Keratinocyte (primary cell): ENCODE data around the gene ADAMTSL1. TPM values are rescaled to one million over a fixed set of nuclear protein-coding genes. Genes with fewer than 3 reads are reported as not detected.

ENCODE experiments used
- DNase-seq: peaks from one replicate; pipeline ENCODE4 v3.0.0-alpha.2; 2011; ENCODE audit warnings: low read depth, missing footprints, low spot score
- FAIRE-seq: peaks from 2 replicates; lab custom pipeline; 2011; peaks lifted over from hg19 to GRCh38; lab: Jason Lieb, UNC
- H2AFZ ChIP-seq: 2 replicates; pipeline ENCODE4 v1.6.0; 2012; ENCODE audit warnings: low read length, control low read depth, inconsistent platforms; ENCODE audit not compliant: control insufficient read depth
- H3K27ac ChIP-seq: 2 replicates; pipeline ENCODE4 v1.5.1; 2011; ENCODE audit warnings: low read length; ENCODE audit not compliant: control insufficient read depth, insufficient read depth
- H3K27me3 ChIP-seq: 3 replicates; pipeline ENCODE4 v1.6.0; 2011; ENCODE audit warnings: low read length; ENCODE audit not compliant: control insufficient read depth, insufficient read depth; ENCODE audit errors: extremely low read depth
- H3K36me3 ChIP-seq, 2 experiments: 2 replicates in 1 of 2; 3 replicates in 1 of 2; pipeline ENCODE4 v1.5.1; 2011; ENCODE audit warnings: low read length in 2 of 2, mild to moderate bottlenecking in 1 of 2; ENCODE audit not compliant: control insufficient read depth in 2 of 2, insufficient read depth in 2 of 2; ENCODE audit errors: extremely low read depth in 1 of 2
- H3K4me1 ChIP-seq: 3 replicates; pipeline ENCODE4 v1.5.1; 2011; ENCODE audit warnings: low read length; ENCODE audit not compliant: control insufficient read depth, insufficient read depth; ENCODE audit errors: extremely low read depth
- H3K4me2 ChIP-seq: 3 replicates; pipeline ENCODE4 v1.6.0; 2011; ENCODE audit warnings: low read depth, low read length; ENCODE audit not compliant: control insufficient read depth, insufficient read depth; ENCODE audit errors: extremely low read depth
- H3K4me3 ChIP-seq, 3 experiments: fragments of 200-600 bp in 1 of 3; sonication (generic) in 1 of 3; 2 replicates in 2 of 3; 3 replicates in 1 of 3; pipeline ENCODE4 v1.5.1; 2011 to 2016; ENCODE audit warnings: low read length in 3 of 3, mild to moderate bottlenecking in 3 of 3, control low read depth in 2 of 3, inconsistent platforms in 1 of 3, low read depth in 1 of 3, mixed read lengths in 1 of 3, mixed run types in 1 of 3, moderate library complexity in 1 of 3; ENCODE audit not compliant: control insufficient read depth in 2 of 3, insufficient read depth in 2 of 3; ENCODE audit errors: extremely low read depth in 1 of 3
- H3K79me2 ChIP-seq: 2 replicates; pipeline ENCODE4 v1.6.0; 2012; ENCODE audit warnings: low read length; ENCODE audit not compliant: control insufficient read depth, insufficient read depth
- H3K9ac ChIP-seq: 3 replicates; pipeline ENCODE4 v1.6.0; 2011; ENCODE audit warnings: low read length; ENCODE audit not compliant: control insufficient read depth, insufficient read depth; ENCODE audit errors: extremely low read depth
- H3K9me1 ChIP-seq: 3 replicates; pipeline ENCODE4 v1.6.0; 2011; ENCODE audit warnings: low read length; ENCODE audit not compliant: control insufficient read depth, insufficient read depth; ENCODE audit errors: extremely low read depth
- H3K9me3 ChIP-seq: 2 replicates; pipeline ENCODE4 v1.5.1; 2012; ENCODE audit warnings: low read depth, low read length; ENCODE audit not compliant: control insufficient read depth
- H4K20me1 ChIP-seq: 3 replicates; pipeline ENCODE4 v1.6.0; 2011; ENCODE audit warnings: low read length; ENCODE audit not compliant: control insufficient read depth, insufficient read depth; ENCODE audit errors: extremely low read depth
- EZH2 ChIP-seq: IDR thresholded peaks from one replicate; pipeline ENCODE4 v1.6.1; 2012; ENCODE audit warnings: inconsistent platforms, mild to moderate bottlenecking, low read length, moderate library complexity
- dilution Hi-C: fragments of 300-500 bp; cut with MboI; formaldehyde crosslinking; loops from one replicate; pipeline ENCODE4 v1.7.0; 2020; ENCODE audit warnings: low sequenced_read_pairs; ENCODE audit not compliant: extremely low pct_ligation_motif_present
- polyA plus RNA-seq, 5 experiments: library from polyadenylated mRNA; depleted of rRNA in 3 of 5; stranded (reverse) in 3 of 5; stranded (forward) in 1 of 5; unstranded in 1 of 5; fragments of >200 nt; gene quantifications; 1 replicate in 1 of 5; 2 replicates in 3 of 5; 3 replicates in 1 of 5; pipeline versions ENCODE4 v1.2.1 to v1.2.3, GENCODE V29; 2011 to 2012; ENCODE audit warnings: missing spikeins in 2 of 5, low read depth in 1 of 5, low replicate concordance in 1 of 5
- TF ChIP-seq, protein P1 (sequence below), 3 experiments: IDR thresholded peaks in 1 of 3; conservative IDR thresholded peaks in 1 of 3; optimal IDR thresholded peaks in 1 of 3; 2 replicates in 2 of 3; 3 replicates in 1 of 3; pipeline versions ENCODE3 to v1.5.1; 2011; ENCODE audit warnings: low read length in 3 of 3, mild to moderate bottlenecking in 3 of 3, moderate library complexity in 2 of 3, control low read depth in 1 of 3, inconsistent platforms in 1 of 3; ENCODE audit not compliant: insufficient read depth in 2 of 3; ENCODE audit errors: extremely low read depth in 1 of 3

Gene ADAMTSL1
- polyA plus RNA-seq, 1 donor (not counting 4 experiments of a cell fraction or from before 2014, with no cell fraction given), result 1.1 TPM

DNA sequence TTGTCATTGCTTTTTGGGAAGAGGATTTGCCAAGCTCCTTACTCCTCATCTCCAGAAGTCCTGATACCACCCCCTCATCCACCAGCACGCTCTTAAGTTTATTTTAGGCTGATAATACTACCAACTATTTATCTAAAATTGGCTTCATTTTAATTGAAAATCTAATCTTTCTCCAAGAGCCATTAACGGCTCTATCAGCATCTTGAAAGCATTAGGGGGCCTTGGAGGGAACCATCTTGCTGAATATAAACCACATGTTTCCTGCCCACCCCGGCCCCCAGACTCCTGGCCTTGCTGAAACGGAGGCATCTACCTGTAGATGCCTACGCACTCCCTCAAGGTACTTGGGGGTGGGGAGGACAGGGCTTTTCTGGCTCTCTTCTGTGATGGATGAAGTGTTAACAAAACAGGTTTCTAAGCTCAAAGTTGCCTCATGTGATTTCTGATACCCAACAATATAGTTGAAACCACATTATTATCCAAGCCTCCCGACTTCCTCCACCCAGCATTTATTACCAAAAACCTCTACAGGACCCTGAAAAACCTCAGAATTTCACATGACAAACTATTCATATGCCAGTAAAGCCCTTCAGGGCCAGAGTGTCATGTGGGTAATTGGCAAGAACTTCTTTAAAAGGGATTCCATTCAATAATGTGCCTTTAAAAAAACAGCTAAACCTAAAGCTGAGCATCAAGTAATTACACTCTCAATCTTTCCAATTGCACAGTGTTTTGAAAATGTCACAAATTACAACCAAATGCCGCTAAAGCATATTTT is 462.3 kb downstream of the ADAMTSL1 start:
- H3K9ac ChIP-seq, result no peak overlapping the region
- H3K79me2 ChIP-seq, result no peaks in the 10 kb centered on the region
- no peak for FAIRE-seq
- H3K4me2 ChIP-seq, result no peak overlapping the region
- H3K36me3 ChIP-seq, result no peaks in the 10 kb centered on the region
- TF ChIP-seq, protein P1, sequence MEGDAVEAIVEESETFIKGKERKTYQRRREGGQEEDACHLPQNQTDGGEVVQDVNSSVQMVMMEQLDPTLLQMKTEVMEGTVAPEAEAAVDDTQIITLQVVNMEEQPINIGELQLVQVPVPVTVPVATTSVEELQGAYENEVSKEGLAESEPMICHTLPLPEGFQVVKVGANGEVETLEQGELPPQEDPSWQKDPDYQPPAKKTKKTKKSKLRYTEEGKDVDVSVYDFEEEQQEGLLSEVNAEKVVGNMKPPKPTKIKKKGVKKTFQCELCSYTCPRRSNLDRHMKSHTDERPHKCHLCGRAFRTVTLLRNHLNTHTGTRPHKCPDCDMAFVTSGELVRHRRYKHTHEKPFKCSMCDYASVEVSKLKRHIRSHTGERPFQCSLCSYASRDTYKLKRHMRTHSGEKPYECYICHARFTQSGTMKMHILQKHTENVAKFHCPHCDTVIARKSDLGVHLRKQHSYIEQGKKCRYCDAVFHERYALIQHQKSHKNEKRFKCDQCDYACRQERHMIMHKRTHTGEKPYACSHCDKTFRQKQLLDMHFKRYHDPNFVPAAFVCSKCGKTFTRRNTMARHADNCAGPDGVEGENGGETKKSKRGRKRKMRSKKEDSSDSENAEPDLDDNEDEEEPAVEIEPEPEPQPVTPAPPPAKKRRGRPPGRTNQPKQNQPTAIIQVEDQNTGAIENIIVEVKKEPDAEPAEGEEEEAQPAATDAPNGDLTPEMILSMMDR (optimal IDR thresholded peaks at IDR 0.05 in 1 of 3, IDR thresholded peaks at IDR 0.05 in 1 of 3, conservative IDR thresholded peaks at IDR 0.05 in 1 of 3; ENCODE audit: extremely low read depth in 1 of 3, insufficient read depth in 2 of 3, low read length in 3 of 3), result no peak
- no peak for TF ChIP-seq EZH2
- no peaks in the 10 kb centered on the region for H3K4me1 ChIP-seq
- no peak overlapping the region for H3K4me3 ChIP-seq
- H3K9me1 ChIP-seq, result no peaks in the 10 kb centered on the region
- no peaks in the 10 kb centered on the region for H3K9me3 ChIP-seq
- no peaks in the 10 kb centered on the region for H4K20me1 ChIP-seq
- DNase-seq, result no peak
- no peak overlapping the region for H2AFZ ChIP-seq
- no peak overlapping the region for H3K27ac ChIP-seq
- no peaks in the 10 kb centered on the region for H3K27me3 ChIP-seq
- dilution Hi-C loops, result no loop called here

GRCh38 chr9:18939943-18940342 is 466.0 kb downstream of the ADAMTSL1 start:
- H3K27ac ChIP-seq, result no peak overlapping the region
- no peak overlapping the region for H2AFZ ChIP-seq
- H3K9ac ChIP-seq, result no peak overlapping the region
- H4K20me1 ChIP-seq, result no peaks in the 10 kb centered on the region
- dilution Hi-C loops, result no loop called here
- H3K9me3 ChIP-seq, result no peaks in the 10 kb centered on the region
- H3K9me1 ChIP-seq, result no peaks in the 10 kb centered on the region
- TF ChIP-seq, protein P1 (optimal IDR thresholded peaks at IDR 0.05 in 1 of 3, IDR thresholded peaks at IDR 0.05 in 1 of 3, conservative IDR thresholded peaks at IDR 0.05 in 1 of 3; ENCODE audit: extremely low read depth in 1 of 3, insufficient read depth in 2 of 3, low read length in 3 of 3), result no peak
- DNase-seq (no peak), FAIRE-seq (no peak)
- H3K79me2 ChIP-seq, result no peaks in the 10 kb centered on the region
- H3K4me1 ChIP-seq, result no peaks in the 10 kb centered on the region
- H3K27me3 ChIP-seq, result no peaks in the 10 kb centered on the region
- no peaks in the 10 kb centered on the region for H3K36me3 ChIP-seq
- no peak overlapping the region for H3K4me3 ChIP-seq
- H3K4me2 ChIP-seq, result no peak overlapping the region
